ENCODE measurements around the gene RFX4. TPM values are rescaled to one million over a fixed set of nuclear protein-coding genes. Genes with fewer than 3 reads are reported as not detected.
A peak's percentile ranks its signal among the peaks of the same experiment; 100 is the strongest.

RFX4 gene
- total and polyA plus RNA-seq, 10 of the 15 experiments (the other 5 are each of a cell fraction or from before 2014, with no cell fraction given), result 0.02 to 0.23 TPM; not detected in 8

GRCh38 chr12:106804668-106805067 is 221.9 kb downstream of the RFX4 start:
- Histone ChIP-seq H3K36me3 (ENCODE audit: control insufficient read depth in 2 of 2, insufficient read depth in 2 of 2, low read length in 1 of 2) (no peaks in the 10 kb centered on the region; a peak in 1 of 4 replicates), H3K4me3 (no peak overlapping the region), H4K20me1 (ENCODE audit: control insufficient read depth, insufficient read depth) (no peaks in the 10 kb centered on the region), H3K27me3 (replicated peaks in 1 of 2; ENCODE audit: control insufficient read depth in 2 of 2, insufficient read depth in 2 of 2, low read length in 1 of 2) (no peaks in the 10 kb centered on the region), H2AFZ (ENCODE audit: control insufficient read depth, low read depth, low read length) (no peak overlapping the region), H3K27ac (ENCODE audit: control insufficient read depth, insufficient read depth) (no peak overlapping the region), H3K4me1 (ENCODE audit: control insufficient read depth, insufficient read depth, low read length) (no peaks in the 10 kb centered on the region), H3K4me2 (ENCODE audit: control insufficient read depth, insufficient read depth) (no peak overlapping the region), H3K79me2 (ENCODE audit: control insufficient read depth, insufficient read depth, low read length) (no peaks in the 10 kb centered on the region), H3K9me3 (replicated peaks; ENCODE audit: control insufficient read depth, insufficient read depth, low read length) (no peaks in the 10 kb centered on the region), H3K9ac (ENCODE audit: control insufficient read depth, insufficient read depth, low read length) (no peak overlapping the region)
- BruUV-seq (replicated peaks), result no TSS peak
- in situ Hi-C loops (cut with MboI) (no loop called here), intact Hi-C loops (cut with micrococcal nuclease; ENCODE audit: unreplicated experiment) (no loop called here)
- WGBS (ENCODE audit: insufficient coverage, insufficient replicate concordance, low lambda C conversion rate, missing lambda C conversion rate), result 66% methylated on average over 3 of the region's 3 CpGs
- TF ChIP-seq MTA2 (IDR thresholded peaks at IDR 0.05; ENCODE audit: low read depth) (no peak), SKIL (IDR thresholded peaks at IDR 0.05; ENCODE audit: low read depth, poor library complexity, severe bottlenecking) (no peak), ZNF622 (IDR thresholded peaks at IDR 0.05) (no peak), BCLAF1 (IDR thresholded peaks at IDR 0.05) (no peak), KAT2A (conservative IDR thresholded peaks at IDR 0.05; ENCODE audit: control insufficient read depth, low read depth, low read length) (no peak), DPF2 (IDR thresholded peaks at IDR 0.05) (no peak), EZH2 (IDR thresholded peaks at IDR 0.05; ENCODE audit: borderline replicate concordance, control insufficient read depth, low read depth, low read length) (no peak), CBX5 (IDR thresholded peaks at IDR 0.05; ENCODE audit: low read depth) (no peak), LARP7 (IDR thresholded peaks at IDR 0.05) (no peak), ZNF24 (IDR thresholded peaks at IDR 0.05) (no peak), NRF1 (conservative IDR thresholded peaks at IDR 0.05; ENCODE audit: low read depth, low read length) (no peak), HDGF (IDR thresholded peaks at IDR 0.05) (no peak), KLF5 (IDR thresholded peaks at IDR 0.05; ENCODE audit: partially characterized antibody) (no peak), IKZF2 (IDR thresholded peaks at IDR 0.05) (no peak)
- FAIRE-seq (peak; percentile 7), DNase-seq (ENCODE audit: low read depth, low spot score) (no peak), ATAC-seq (no peak)
- POLR2A ChIA-PET, result no interaction called here
- CTCF ChIA-PET, result interaction anchor here (0.6 kb wide), 1 partner anchor 385 kb away, joined by 3 read pairs; no protein-coding TSS in a partner anchor
- SMC1A ChIA-PET (ENCODE audit: uncharacterized antibody, unreplicated experiment), result no interaction called here
- RAD21 ChIA-PET (ENCODE audit: unreplicated experiment), result no interaction called here

All from GM12878 (cell line).